Measurements from ENCODE around the gene DDX5. TPM values are rescaled to one million over a fixed set of nuclear protein-coding genes. Genes with fewer than 3 reads are reported as not detected.

Gene DDX5
- total and polyA plus RNA-seq, 2 donors (not counting 3 experiments of a cell fraction or from before 2014, with no cell fraction given): 1,027 to 2,040 TPM

DNA sequence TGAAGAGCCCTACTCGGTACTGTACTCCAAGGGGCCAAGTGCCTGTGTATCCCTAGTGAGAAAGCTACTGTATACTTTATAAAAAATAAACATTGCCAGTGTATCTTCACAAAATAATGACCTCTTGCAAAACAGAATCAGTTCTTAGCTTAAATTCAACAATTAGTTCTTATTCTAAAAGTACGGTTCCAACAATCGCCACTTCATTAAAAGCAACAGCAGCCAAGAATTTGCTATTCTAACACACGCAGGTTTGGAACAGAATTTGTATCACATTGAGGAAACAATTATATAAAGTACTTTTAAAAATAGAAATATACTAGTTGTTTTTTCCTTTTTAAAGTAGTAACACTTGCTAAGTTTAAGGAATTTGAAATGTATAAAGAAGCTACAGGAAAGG lies 49.2 kb upstream of the DDX5 start:
- ChIA-PET CTCF (interaction anchor here (0.6 to 1.0 kb wide), 3 partner anchors 11 to 66 kb away, joined by 3 read pairs; no protein-coding TSS in a partner anchor), POLR2A (no interaction called here)
- Histone ChIP-seq H3K79me2 (ENCODE audit: control insufficient read depth, insufficient read depth, low read length) (peaks cover 47% of the 10 kb centered on the region), H3K4me2 (ENCODE audit: insufficient read depth, low read length) (no peak overlapping the region), H3K27me3 (ENCODE audit: control insufficient read depth in 2 of 2, insufficient read depth in 2 of 2, low read length in 2 of 2) (no peaks in the 10 kb centered on the region), H3K9me1 (replicated peaks; ENCODE audit: control insufficient read depth, extremely low read depth, insufficient read depth, low read length) (no peaks in the 10 kb centered on the region), H3K9me3 (replicated peaks; ENCODE audit: control insufficient read depth, insufficient read depth, low read length) (no peaks in the 10 kb centered on the region), H3K9ac (replicated peaks; ENCODE audit: extremely low read depth, insufficient read depth, low read length) (no peak overlapping the region), H2AFZ (ENCODE audit: low read depth, low read length) (no peak overlapping the region), H3K4me1 (ENCODE audit: control insufficient read depth, extremely low read depth, insufficient read depth, low read length) (no peaks in the 10 kb centered on the region), H3K4me3 (replicated peaks in 1 of 3; ENCODE audit: insufficient read depth in 1 of 3, low read depth in 1 of 3, low read length in 3 of 3) (no peak overlapping the region), H3K36me3 (ENCODE audit: control insufficient read depth in 2 of 2, extremely low read depth in 1 of 2, insufficient read depth in 2 of 2, low read length in 2 of 2) (peaks cover 12 to 59% of the 10 kb centered on the region in 2 experiments), H3K27ac (ENCODE audit: insufficient read depth, low read depth, low read length) (no peak overlapping the region), H4K20me1 (replicated peaks; ENCODE audit: control insufficient read depth, extremely low read depth, insufficient read depth, low read length) (no peaks in the 10 kb centered on the region)
- DNase-seq (ENCODE audit: low read depth, low spot score): no peak
- TF ChIP-seq GATA2 (IDR thresholded peaks at IDR 0.05; ENCODE audit: insufficient read depth, insufficient read length, low read depth, low read length) (no peak), MYC (IDR thresholded peaks at IDR 0.05; ENCODE audit: low read depth, low read length) (no peak), JUN (IDR thresholded peaks at IDR 0.05; ENCODE audit: borderline replicate concordance, insufficient read depth, insufficient read length, low read depth) (no peak), FOS (IDR thresholded peaks at IDR 0.05; ENCODE audit: borderline replicate concordance, insufficient read depth, low read length) (no peak), POLR2A (IDR thresholded peaks at IDR 0.05; ENCODE audit: low read depth, low read length) (no peak), POLR2AphosphoS5 (IDR thresholded peaks at IDR 0.05; ENCODE audit: insufficient read depth, low read depth, low read length) (no peak), EZH2 (IDR thresholded peaks at IDR 0.05; ENCODE audit: borderline replicate concordance, low read depth, low read length, severe bottlenecking) (no peak)
- TF ChIP-seq, protein P1, sequence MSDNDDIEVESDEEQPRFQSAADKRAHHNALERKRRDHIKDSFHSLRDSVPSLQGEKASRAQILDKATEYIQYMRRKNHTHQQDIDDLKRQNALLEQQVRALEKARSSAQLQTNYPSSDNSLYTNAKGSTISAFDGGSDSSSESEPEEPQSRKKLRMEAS (IDR thresholded peaks at IDR 0.05; ENCODE audit: insufficient read depth, insufficient read length): no peak
- TF ChIP-seq, protein P2, sequence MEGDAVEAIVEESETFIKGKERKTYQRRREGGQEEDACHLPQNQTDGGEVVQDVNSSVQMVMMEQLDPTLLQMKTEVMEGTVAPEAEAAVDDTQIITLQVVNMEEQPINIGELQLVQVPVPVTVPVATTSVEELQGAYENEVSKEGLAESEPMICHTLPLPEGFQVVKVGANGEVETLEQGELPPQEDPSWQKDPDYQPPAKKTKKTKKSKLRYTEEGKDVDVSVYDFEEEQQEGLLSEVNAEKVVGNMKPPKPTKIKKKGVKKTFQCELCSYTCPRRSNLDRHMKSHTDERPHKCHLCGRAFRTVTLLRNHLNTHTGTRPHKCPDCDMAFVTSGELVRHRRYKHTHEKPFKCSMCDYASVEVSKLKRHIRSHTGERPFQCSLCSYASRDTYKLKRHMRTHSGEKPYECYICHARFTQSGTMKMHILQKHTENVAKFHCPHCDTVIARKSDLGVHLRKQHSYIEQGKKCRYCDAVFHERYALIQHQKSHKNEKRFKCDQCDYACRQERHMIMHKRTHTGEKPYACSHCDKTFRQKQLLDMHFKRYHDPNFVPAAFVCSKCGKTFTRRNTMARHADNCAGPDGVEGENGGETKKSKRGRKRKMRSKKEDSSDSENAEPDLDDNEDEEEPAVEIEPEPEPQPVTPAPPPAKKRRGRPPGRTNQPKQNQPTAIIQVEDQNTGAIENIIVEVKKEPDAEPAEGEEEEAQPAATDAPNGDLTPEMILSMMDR (IDR thresholded peaks at IDR 0.05; ENCODE audit: extremely low read depth in 1 of 2, insufficient read depth in 1 of 2, low read depth in 1 of 2, low read length in 2 of 2): no peak
- dilution Hi-C loops (cut with MboI; ENCODE audit: extremely low pct_ligation_motif_present, low sequenced_read_pairs): no loop called here
- intact Hi-C loops (cut with micrococcal nuclease): no loop called here
- no peak for FAIRE-seq
- BruUV-seq (replicated peaks): no TSS peak

Data from endothelial cell of umbilical vein (primary cell).